ENCODE results near the gene ORAI1. TPM values are rescaled to one million over a fixed set of nuclear protein-coding genes. Genes with fewer than 3 reads are reported as not detected.

The ORAI1 gene
- total RNA-seq, 1 experiment from 2014 or later: 28.1 TPM

DNA sequence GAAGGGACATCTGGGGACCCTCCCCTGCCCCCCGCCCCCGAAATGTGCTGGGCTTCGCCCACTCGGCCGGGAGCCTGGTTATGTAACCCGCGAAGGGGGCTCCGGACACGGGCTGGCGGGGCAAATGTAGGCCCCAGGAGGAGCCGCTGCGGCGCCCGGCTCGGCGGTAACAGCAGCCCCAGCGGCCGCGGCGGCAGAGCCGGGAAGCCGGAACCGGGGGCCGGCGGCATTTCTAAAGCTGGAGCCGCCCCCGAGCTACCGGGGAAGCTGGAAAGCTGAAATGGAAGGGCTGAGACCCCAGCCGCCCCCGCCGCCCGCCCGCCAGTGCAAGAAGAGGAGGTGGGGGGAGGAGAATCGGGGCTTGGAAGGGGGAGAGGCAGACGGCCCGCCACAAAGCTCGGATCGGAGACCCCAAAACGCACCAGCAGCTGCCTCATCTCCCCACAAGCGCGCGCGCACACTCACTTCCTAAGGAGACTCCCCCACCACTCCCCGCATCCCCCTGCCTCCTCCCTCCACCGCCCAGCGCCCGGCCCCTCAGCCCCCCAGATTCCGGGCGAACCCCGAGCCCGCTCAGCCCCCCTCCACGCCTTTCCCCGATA lies 47.0 kb upstream of the ORAI1 start:
- no peaks in the 10 kb centered on the region for H3K9me2 ChIP-seq (ENCODE audit: insufficient read depth)
- H3K27me3 ChIP-seq (ENCODE audit: insufficient read depth, low read depth): no peaks in the 10 kb centered on the region
- no peak for TF ChIP-seq EZH2 (IDR thresholded peaks at IDR 0.05; ENCODE audit: low read depth)
- no peak overlapping the region for H3K27ac ChIP-seq
- no peak for DNase-seq
- no peaks in the 10 kb centered on the region for H3K36me3 ChIP-seq (ENCODE audit: low read depth)
- H2AFZ ChIP-seq: peak overlapping the region; percentile 84
- ChIA-PET CTCF (interaction anchor here (0.6 to 0.9 kb wide), 5 partner anchors 20 to 215 kb away, joined by 5 to 7 read pairs (median 6); partner anchors contain the start of gene RNF34), POLR2A (ENCODE audit: unreplicated experiment) (interaction anchor here (0.6 kb wide), 1 partner anchor 191 kb away, joined by 4 read pairs; no protein-coding TSS in a partner anchor)
- BruUV-seq (replicated peaks): no TSS peak
- H3F3A ChIP-seq (ENCODE audit: insufficient read depth, low read depth): peaks cover 24% of the 10 kb centered on the region; the same call in 1 of the 2 replicates
- no peaks in the 10 kb centered on the region for H3K9me3 ChIP-seq (ENCODE audit: insufficient read depth, low read depth)
- no peaks in the 10 kb centered on the region for H4K20me1 ChIP-seq (ENCODE audit: insufficient read depth)
- peaks cover 3% of the 10 kb centered on the region; the same call in 1 of the 2 replicates for H3K79me2 ChIP-seq (ENCODE audit: low read depth)
- intact Hi-C loops (cut with micrococcal nuclease; ENCODE audit: unreplicated experiment): no loop called here
- peak overlapping the region; percentile 99 for H3K4me2 ChIP-seq
- peak overlapping the region; percentile 86 for H3K4me3 ChIP-seq
- H3K4me1 ChIP-seq (replicated peaks; ENCODE audit: insufficient read depth): peaks cover 45% of the 10 kb centered on the region

DNA sequence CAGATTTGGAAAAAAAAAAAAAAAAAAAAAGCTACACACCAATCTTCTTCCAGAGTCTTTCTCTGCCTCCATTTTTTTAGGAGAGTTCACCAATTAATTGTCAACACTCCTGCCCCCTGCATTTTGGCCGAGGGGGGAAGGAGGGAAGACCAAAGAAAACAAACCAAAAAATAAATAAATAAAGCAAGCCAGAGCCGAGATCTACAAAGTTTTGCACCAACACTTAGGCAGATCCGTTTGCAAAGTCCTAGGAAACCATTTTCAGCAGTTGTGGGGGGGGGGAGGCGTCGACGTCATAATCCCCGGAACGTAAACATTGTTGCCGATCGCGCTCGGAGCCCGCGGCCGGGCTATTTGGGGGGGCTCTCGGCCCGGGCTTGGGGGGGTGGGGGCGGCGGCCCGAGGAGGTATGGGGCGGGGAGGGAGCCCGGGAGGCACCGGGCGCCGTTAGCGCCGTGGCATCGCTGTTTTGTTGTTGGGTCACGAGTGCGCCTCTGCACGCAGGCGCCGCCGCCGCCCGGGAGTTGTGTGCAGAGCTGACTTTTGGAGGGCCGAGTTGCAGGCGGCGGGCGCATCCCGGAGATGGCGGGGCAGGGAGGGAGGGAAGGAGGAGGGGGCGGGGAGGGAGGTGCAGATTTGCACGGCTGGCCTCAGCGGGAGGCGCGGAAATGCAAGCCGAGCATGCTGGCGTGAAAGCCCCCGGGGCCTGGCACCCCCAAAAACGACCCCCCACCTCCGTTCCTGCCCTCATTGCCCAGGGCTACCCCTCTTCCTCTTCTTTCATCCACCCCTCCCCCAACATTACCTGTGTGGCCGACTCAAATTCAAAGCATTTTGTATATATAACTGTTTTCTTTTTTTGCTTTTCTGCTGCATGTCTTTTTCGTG lies 46.1 kb upstream of the ORAI1 start:
- ChIA-PET CTCF (interaction anchor here (0.6 to 0.9 kb wide), 6 partner anchors 19 to 679 kb away, joined by 5 to 7 read pairs (median 6); partner anchors contain the start of gene RNF34), POLR2A (ENCODE audit: unreplicated experiment) (interaction anchor here (0.7 to 0.9 kb wide), 2 partner anchors 46 to 89 kb away, joined by 3 to 7 read pairs; no protein-coding TSS in a partner anchor)
- BruUV-seq (replicated peaks): no TSS peak
- TF ChIP-seq, protein P1, sequence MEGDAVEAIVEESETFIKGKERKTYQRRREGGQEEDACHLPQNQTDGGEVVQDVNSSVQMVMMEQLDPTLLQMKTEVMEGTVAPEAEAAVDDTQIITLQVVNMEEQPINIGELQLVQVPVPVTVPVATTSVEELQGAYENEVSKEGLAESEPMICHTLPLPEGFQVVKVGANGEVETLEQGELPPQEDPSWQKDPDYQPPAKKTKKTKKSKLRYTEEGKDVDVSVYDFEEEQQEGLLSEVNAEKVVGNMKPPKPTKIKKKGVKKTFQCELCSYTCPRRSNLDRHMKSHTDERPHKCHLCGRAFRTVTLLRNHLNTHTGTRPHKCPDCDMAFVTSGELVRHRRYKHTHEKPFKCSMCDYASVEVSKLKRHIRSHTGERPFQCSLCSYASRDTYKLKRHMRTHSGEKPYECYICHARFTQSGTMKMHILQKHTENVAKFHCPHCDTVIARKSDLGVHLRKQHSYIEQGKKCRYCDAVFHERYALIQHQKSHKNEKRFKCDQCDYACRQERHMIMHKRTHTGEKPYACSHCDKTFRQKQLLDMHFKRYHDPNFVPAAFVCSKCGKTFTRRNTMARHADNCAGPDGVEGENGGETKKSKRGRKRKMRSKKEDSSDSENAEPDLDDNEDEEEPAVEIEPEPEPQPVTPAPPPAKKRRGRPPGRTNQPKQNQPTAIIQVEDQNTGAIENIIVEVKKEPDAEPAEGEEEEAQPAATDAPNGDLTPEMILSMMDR (conservative IDR thresholded peaks at IDR 0.05): no peak
- TF ChIP-seq EZH2 (IDR thresholded peaks at IDR 0.05; ENCODE audit: low read depth): no peak
- no peaks in the 10 kb centered on the region for H3K9me2 ChIP-seq (ENCODE audit: insufficient read depth)
- no peaks in the 10 kb centered on the region for H4K20me1 ChIP-seq (ENCODE audit: insufficient read depth)
- peak overlapping the region; percentile 84 for H2AFZ ChIP-seq
- peak overlapping the region; percentile 86 for H3K4me3 ChIP-seq
- H3F3A ChIP-seq (ENCODE audit: insufficient read depth, low read depth): peaks cover 24% of the 10 kb centered on the region; the same call in 1 of the 2 replicates
- no peaks in the 10 kb centered on the region for H3K27me3 ChIP-seq (ENCODE audit: insufficient read depth, low read depth)
- no peaks in the 10 kb centered on the region for H3K36me3 ChIP-seq (ENCODE audit: low read depth)
- H3K4me2 ChIP-seq: peak overlapping the region; percentile 99
- H3K27ac ChIP-seq: no peak overlapping the region
- intact Hi-C loops (cut with micrococcal nuclease; ENCODE audit: unreplicated experiment): loop anchor here (5.0 kb wide), 2 partner anchors 47 to 687 kb away; partner anchors contain the start of genes ORAI1 and VPS33A
- H3K4me1 ChIP-seq (replicated peaks; ENCODE audit: insufficient read depth): peaks cover 39% of the 10 kb centered on the region
- H3K79me2 ChIP-seq (ENCODE audit: low read depth): peaks cover 3% of the 10 kb centered on the region; the same call in 1 of the 2 replicates
- peak in 1 of 2 experiments; percentile 54 for DNase-seq
- H3K9me3 ChIP-seq (ENCODE audit: insufficient read depth, low read depth): no peaks in the 10 kb centered on the region

GRCh38 chr12:121580959-121581685 lies 45.2 kb upstream of the ORAI1 start, which contains the start of gene KDM2B:
KDM2B (minus strand) TSS chr12:121581023; CDS start chr12:121580911, 112 bp downstream.
- Histone ChIP-seq H3K9me3 (ENCODE audit: insufficient read depth, low read depth) (no peaks in the 10 kb centered on the region), H4K20me1 (ENCODE audit: insufficient read depth) (no peaks in the 10 kb centered on the region), H3K4me3 (peak within 1 kb of the TSS; percentile 86), H3F3A (ENCODE audit: insufficient read depth, low read depth) (peaks cover 24% of the 10 kb centered on the region; the same call in 1 of the 2 replicates), H3K9me2 (ENCODE audit: insufficient read depth) (no peaks in the 10 kb centered on the region), H2AFZ (peak within 1 kb of the TSS; percentile 84), H3K4me2 (peak within 1 kb of the TSS; percentile 99), H3K27ac (no peak within 1 kb of the TSS), H3K36me3 (ENCODE audit: low read depth) (no peaks in the 10 kb centered on the region), H3K4me1 (replicated peaks; ENCODE audit: insufficient read depth) (peaks cover 30% of the 10 kb centered on the region), H3K79me2 (ENCODE audit: low read depth) (peaks cover 3% of the 10 kb centered on the region; the same call in 1 of the 2 replicates), H3K27me3 (ENCODE audit: insufficient read depth, low read depth) (no peaks in the 10 kb centered on the region)
- no peak for TF ChIP-seq EZH2 (IDR thresholded peaks at IDR 0.05; ENCODE audit: low read depth)
- TF ChIP-seq, protein P1 (conservative IDR thresholded peaks at IDR 0.05): no peak
- BruUV-seq (replicated peaks): no TSS peak
- intact Hi-C loops (cut with micrococcal nuclease; ENCODE audit: unreplicated experiment): loop anchor here (5.0 kb wide), 2 partner anchors 46 to 686 kb away; partner anchors contain the start of genes ORAI1 and VPS33A
- POLR2A ChIA-PET (ENCODE audit: unreplicated experiment): interaction anchor here (0.9 kb wide), 1 partner anchor 46 kb away, joined by 7 read pairs; no protein-coding TSS in a partner anchor
- CTCF ChIA-PET: interaction anchor here (0.8 kb wide), 1 partner anchor 46 kb away, joined by 4 read pairs; no protein-coding TSS in a partner anchor
- DNase-seq: no peak
